Osteoblast (primary cell): ENCODE results near the gene DDX51. TPM values are rescaled to one million over a fixed set of nuclear protein-coding genes. Genes with fewer than 3 reads are reported as not detected.
A peak's percentile ranks its signal among the peaks of the same experiment; 100 is the strongest.

Experiments
- DNase-seq: peaks from one replicate; pipeline ENCODE4 v3.0.0; 2011; ENCODE audit warnings: low spot score, mixed read lengths; ENCODE audit not compliant: insufficient read length; ENCODE audit errors: missing footprints
- H2AFZ ChIP-seq: 2 replicates; pipeline ENCODE4 v1.6.0; 2011; ENCODE audit warnings: mild to moderate bottlenecking, low read length
- H3K27ac ChIP-seq: 2 replicates; pipeline ENCODE4 v1.5.1; 2011; ENCODE audit warnings: mild to moderate bottlenecking, low read depth, low read length, moderate library complexity
- H3K27me3 ChIP-seq: 2 replicates; pipeline ENCODE4 v1.6.0; 2012; ENCODE audit warnings: mild to moderate bottlenecking, control low read depth, inconsistent platforms, low read length, moderate library complexity; ENCODE audit not compliant: insufficient read depth
- H3K36me3 ChIP-seq: 2 replicates; pipeline ENCODE4 v1.5.1; 2011; ENCODE audit warnings: mild to moderate bottlenecking, low read length, control low read depth, moderate library complexity; ENCODE audit not compliant: insufficient read depth
- H3K4me1 ChIP-seq: 2 replicates; pipeline ENCODE4 v1.5.1; 2011; ENCODE audit warnings: mild to moderate bottlenecking, low read length, control low read depth, moderate library complexity; ENCODE audit not compliant: insufficient read depth
- H3K4me2 ChIP-seq: 2 replicates; pipeline ENCODE4 v1.6.0; 2011; ENCODE audit warnings: mild to moderate bottlenecking, low read length; ENCODE audit not compliant: insufficient read depth
- H3K4me3 ChIP-seq: fragments of 200-600 bp; sonication (generic); 3 replicates; pipeline ENCODE4 v1.5.1; 2012; ENCODE audit warnings: mild to moderate bottlenecking, low read length, inconsistent platforms; ENCODE audit not compliant: insufficient read depth
- H3K79me2 ChIP-seq: 2 replicates; pipeline ENCODE4 v1.6.0; 2012; ENCODE audit warnings: mild to moderate bottlenecking, low read length, control low read depth, inconsistent platforms; ENCODE audit not compliant: insufficient read depth
- H3K9me3 ChIP-seq: 2 replicates; pipeline ENCODE4 v1.5.1; 2011; ENCODE audit warnings: low read depth, low read length, control low read depth
- H4K20me1 ChIP-seq: 2 replicates; pipeline ENCODE4 v1.6.0; 2012; ENCODE audit warnings: mild to moderate bottlenecking, low read length, control low read depth; ENCODE audit not compliant: insufficient read depth
- total RNA-seq: library from RNA; depleted of rRNA; stranded (reverse); fragments of >200 nt; gene quantifications from 2 replicates; pipeline ENCODE4 v1.2.3, GENCODE V29; 2012
- TF ChIP-seq, protein P1 (sequence below): IDR thresholded peaks from 2 replicates; pipeline ENCODE4 v1.5.1; 2011; ENCODE audit warnings: mild to moderate bottlenecking, low read depth, low read length, moderate library complexity; ENCODE audit errors: extremely low read depth

Gene DDX51
- total RNA-seq, 1 donor: 6.2 TPM

DNA sequence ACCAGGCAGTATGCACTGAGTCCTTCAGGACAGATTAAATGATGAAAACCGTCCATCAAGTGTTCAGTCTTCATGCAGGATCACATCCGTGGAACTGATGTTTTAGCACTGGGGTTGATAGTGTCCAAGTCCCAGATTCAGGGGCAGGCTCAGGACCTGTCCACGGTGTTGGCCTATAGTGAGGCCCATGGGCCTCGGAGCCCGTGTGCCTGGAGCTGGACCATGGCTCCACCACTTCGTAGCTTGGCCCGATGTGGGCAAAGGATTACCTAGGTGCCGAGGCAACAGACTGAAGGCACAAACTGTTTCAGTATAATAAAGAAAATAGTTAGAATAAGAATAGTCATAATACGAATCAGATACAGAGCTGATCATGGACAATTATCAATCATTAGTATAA lies 41.8 kb downstream of the DDX51 start:
- H3K4me3 ChIP-seq: no peak overlapping the region
- H4K20me1 ChIP-seq: peaks cover 13% of the 10 kb centered on the region
- no peak overlapping the region for H3K27ac ChIP-seq
- no peaks in the 10 kb centered on the region for H3K27me3 ChIP-seq
- TF ChIP-seq, protein P1, sequence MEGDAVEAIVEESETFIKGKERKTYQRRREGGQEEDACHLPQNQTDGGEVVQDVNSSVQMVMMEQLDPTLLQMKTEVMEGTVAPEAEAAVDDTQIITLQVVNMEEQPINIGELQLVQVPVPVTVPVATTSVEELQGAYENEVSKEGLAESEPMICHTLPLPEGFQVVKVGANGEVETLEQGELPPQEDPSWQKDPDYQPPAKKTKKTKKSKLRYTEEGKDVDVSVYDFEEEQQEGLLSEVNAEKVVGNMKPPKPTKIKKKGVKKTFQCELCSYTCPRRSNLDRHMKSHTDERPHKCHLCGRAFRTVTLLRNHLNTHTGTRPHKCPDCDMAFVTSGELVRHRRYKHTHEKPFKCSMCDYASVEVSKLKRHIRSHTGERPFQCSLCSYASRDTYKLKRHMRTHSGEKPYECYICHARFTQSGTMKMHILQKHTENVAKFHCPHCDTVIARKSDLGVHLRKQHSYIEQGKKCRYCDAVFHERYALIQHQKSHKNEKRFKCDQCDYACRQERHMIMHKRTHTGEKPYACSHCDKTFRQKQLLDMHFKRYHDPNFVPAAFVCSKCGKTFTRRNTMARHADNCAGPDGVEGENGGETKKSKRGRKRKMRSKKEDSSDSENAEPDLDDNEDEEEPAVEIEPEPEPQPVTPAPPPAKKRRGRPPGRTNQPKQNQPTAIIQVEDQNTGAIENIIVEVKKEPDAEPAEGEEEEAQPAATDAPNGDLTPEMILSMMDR: no peak
- H2AFZ ChIP-seq: no peak overlapping the region
- DNase-seq: no peak
- H3K36me3 ChIP-seq: peaks cover 15% of the 10 kb centered on the region
- H3K4me2 ChIP-seq: no peak overlapping the region
- no peaks in the 10 kb centered on the region for H3K9me3 ChIP-seq
- H3K4me1 ChIP-seq: peaks cover 11% of the 10 kb centered on the region
- peaks cover 32% of the 10 kb centered on the region for H3K79me2 ChIP-seq

DNA sequence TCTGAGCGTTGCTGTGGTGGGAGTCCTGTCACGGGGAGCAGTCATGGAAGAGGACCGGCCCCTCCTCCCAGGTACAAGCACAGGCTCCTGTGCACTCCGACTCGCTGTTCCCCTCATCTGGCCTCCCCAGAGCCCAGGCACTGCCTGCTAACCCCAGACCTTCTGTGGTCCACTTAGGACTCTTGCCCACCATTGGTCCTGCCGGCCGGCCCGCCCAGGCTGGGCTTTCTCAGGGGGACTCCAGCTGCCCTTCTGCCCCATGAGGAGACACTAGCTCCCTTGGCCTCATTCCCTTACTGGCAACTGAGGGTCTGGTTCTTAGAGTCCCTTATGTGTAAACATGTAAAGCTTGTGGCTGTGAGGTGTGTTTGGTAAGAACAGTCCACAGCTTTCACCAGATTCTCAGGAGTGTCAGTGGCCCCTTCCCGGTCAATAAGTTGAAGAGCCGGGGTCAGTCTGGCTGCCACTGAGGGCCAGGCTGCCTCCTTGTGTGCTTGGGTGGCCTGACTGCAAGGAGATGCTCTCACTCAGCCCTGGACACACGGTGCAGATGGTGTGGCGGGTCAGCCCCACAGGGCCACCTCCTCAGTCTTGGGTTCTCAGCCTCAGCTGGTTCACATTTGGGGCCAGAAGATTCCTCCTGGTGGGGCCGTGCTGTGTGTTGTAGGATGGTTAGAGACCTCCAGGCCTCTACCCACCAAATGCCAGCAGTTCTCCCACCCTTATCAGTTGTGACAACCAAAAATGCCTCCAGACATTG lies 43.6 kb downstream of the DDX51 start:
- TF ChIP-seq, protein P1: no peak
- Histone ChIP-seq H3K4me3 (no peak overlapping the region), H3K4me2 (no peak overlapping the region), H3K4me1 (no peaks in the 10 kb centered on the region), H3K36me3 (peaks cover 14% of the 10 kb centered on the region), H4K20me1 (peaks cover 13% of the 10 kb centered on the region), H2AFZ (no peak overlapping the region), H3K79me2 (peaks cover 45% of the 10 kb centered on the region), H3K27ac (no peak overlapping the region), H3K9me3 (no peaks in the 10 kb centered on the region), H3K27me3 (no peaks in the 10 kb centered on the region)
- DNase-seq: peak; percentile 59

DNA sequence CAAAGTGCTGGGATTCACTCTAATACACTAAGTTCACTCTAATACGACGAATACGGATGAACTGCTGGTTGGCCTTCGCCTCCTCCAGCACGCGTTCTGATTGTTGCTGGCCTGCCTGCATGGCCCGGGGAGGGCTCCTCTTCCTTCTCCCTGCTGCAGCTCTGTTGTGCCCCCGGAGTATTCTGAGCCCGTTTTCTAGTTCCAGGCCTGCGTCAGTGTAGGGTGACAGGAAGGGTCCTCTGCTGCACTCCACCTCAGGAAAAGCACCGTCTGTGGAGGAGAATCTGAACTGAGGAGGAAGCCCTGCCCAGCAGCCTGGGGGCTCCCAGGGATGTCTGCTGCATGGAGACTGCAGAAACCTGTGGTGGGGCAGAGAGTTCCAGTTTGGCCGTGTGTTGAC lies 44.4 kb downstream of the DDX51 start:
- no peak for DNase-seq
- TF ChIP-seq, protein P1: no peak

DNA sequence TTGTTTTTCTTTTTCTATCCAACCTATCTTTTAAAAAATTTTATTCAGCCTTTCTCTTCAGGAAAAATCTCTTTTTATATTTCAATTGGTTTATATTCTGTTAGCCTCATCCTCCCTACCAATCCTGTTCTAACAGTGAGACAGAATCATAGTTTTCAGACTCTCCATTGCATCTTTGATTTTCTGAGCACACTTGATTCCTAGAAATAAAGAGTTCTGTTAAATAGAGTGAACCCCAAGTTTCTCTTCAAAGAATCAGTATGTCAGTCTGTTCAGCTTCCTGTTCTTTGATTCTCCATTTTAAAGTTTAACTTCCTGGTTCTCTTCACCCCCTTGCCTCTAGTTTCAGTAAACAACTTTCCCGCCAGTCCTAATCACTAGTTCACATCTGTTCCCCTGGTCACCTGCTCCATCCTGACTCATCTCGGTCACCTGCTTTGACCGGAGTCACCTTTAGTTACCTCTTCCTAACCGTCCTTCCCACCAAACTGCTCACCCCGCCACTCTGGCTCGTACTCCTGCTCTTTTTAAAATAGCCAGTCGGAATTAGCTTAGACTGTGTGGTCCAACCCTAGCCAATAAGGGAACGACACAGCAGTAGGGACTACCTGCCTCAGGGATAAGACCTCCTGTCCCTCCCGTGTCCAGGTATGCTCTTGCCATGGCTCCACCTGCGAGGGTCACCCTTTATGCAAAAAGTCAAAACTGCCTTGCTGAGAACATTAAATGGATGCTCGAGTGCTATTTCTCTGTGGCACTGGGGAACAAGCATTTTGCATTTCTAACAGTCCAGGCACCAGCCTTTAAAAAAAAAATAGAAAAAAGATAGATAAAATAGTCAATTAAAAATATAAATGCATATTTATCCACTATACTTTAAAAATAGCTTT lies 48.4 kb downstream of the DDX51 start:
- Histone ChIP-seq H3K4me3 (no peak overlapping the region), H3K9me3 (no peaks in the 10 kb centered on the region), H4K20me1 (peaks cover 10% of the 10 kb centered on the region), H3K4me1 (no peaks in the 10 kb centered on the region), H3K4me2 (no peak overlapping the region), H3K27ac (no peak overlapping the region), H3K79me2 (peaks cover 46% of the 10 kb centered on the region), H3K36me3 (peaks cover 15% of the 10 kb centered on the region), H2AFZ (no peak overlapping the region), H3K27me3 (no peaks in the 10 kb centered on the region)
- DNase-seq: no peak
- TF ChIP-seq, protein P1: no peak

More for the DNA sequence above, 44.4 kb downstream of the DDX51 start:
- Histone ChIP-seq H3K27me3 (no peaks in the 10 kb centered on the region), H3K36me3 (peaks cover 10% of the 10 kb centered on the region), H4K20me1 (peaks cover 13% of the 10 kb centered on the region), H3K4me1 (no peaks in the 10 kb centered on the region), H3K4me2 (no peak overlapping the region), H3K4me3 (no peak overlapping the region), H3K79me2 (peaks cover 42% of the 10 kb centered on the region), H3K9me3 (no peaks in the 10 kb centered on the region), H3K27ac (no peak overlapping the region), H2AFZ (no peak overlapping the region)
